K562 (cell line): ENCODE results near the gene TMEM242. TPM values are rescaled to one million over a fixed set of nuclear protein-coding genes. Genes with fewer than 3 reads are reported as not detected.

Experiments used
- DEAF1 ChIP-seq: fragments of 450-650 bp; formaldehyde crosslinking; IDR thresholded peaks from 2 replicates; pipeline ENCODE4 v1.4.0; 2020; ENCODE audit warnings: mild to moderate bottlenecking, moderate library complexity
- HSF4 ChIP-seq: fragments of 250-450 bp; sonication (Bioruptor Pico); IDR thresholded peaks from 2 replicates; pipeline ENCODE4 v2.1.2; 2022; ENCODE audit warnings: mild to moderate bottlenecking, moderate library complexity, borderline replicate concordance
- MXD1 ChIP-seq: fragments of 250-450 bp; sonication (Bioruptor Pico); IDR thresholded peaks from 2 replicates; pipeline ENCODE4 v1.8.0; 2021; ENCODE audit warnings: borderline replicate concordance, mild to moderate bottlenecking, moderate library complexity; ENCODE audit not compliant: poor library complexity, severe bottlenecking
- NELFE ChIP-seq: IDR thresholded peaks from 2 replicates; pipeline ENCODE4 v1.6.1; 2011; ENCODE audit warnings: mild to moderate bottlenecking; ENCODE audit not compliant: insufficient read depth, insufficient read length
- PTRF ChIP-seq: fragments of 450-650 bp; IDR thresholded peaks from 2 replicates; pipeline ENCODE4 v1.6.1; 2016; ENCODE audit warnings: mild to moderate bottlenecking, missing genetic modification characterization, missing compliant biosample characterization
- SPI1 ChIP-seq: IDR thresholded peaks from 2 replicates; pipeline ENCODE4 v1.6.1; 2011; ENCODE audit warnings: low read depth, low read length, control low read depth, borderline replicate concordance
- TEAD2 ChIP-seq: fragments of 450-650 bp; IDR thresholded peaks from 2 replicates; pipeline ENCODE4 v1.6.1; 2016; ENCODE audit warnings: missing genetic modification characterization, control low read depth, missing compliant biosample characterization
- ZBTB40 ChIP-seq, 2 experiments: fragments of 450-650 bp in 1 of 2; sonication (generic) in 1 of 2; formaldehyde crosslinking in 1 of 2; IDR thresholded peaks; 2 replicates each; pipeline versions ENCODE4 v1.7.1 to v1.9.0; 2016 to 2022; ENCODE audit warnings: inconsistent platforms in 1 of 2, mild to moderate bottlenecking in 1 of 2, missing genetic modification reagents in 1 of 2
- ZBTB43 ChIP-seq: sonication (generic); formaldehyde crosslinking; IDR thresholded peaks from 2 replicates; pipeline ENCODE4 v1.8.0; 2023; ENCODE audit warnings: mild to moderate bottlenecking, missing genetic modification reagents
- ZNF436 ChIP-seq: fragments of 250-450, 450-650 bp; sonication (Bioruptor Pico); formaldehyde crosslinking; IDR thresholded peaks from 2 replicates; pipeline ENCODE4 v1.7.0; 2020; ENCODE audit warnings: mild to moderate bottlenecking
- polyA plus RNA-seq, 8 experiments: library from polyadenylated mRNA; depleted of rRNA in 4 of 8; stranded (reverse) in 5 of 8; unstranded in 3 of 8; fragments of >200 nt; fragmentation: Nextera tagmentation in 2 of 8; fragmentation: Illumina TruSeq in 1 of 8; extraction: Ambion mirVana in 2 of 8; extraction: Trizol in 1 of 8; gene quantifications; 2 replicates each; pipeline versions ENCODE4 v1.2.1 to v1.2.3, GENCODE V29; 2011 to 2014; ENCODE audit warnings: inconsistent platforms in 1 of 8, missing spikeins in 1 of 8
- total RNA-seq, 7 experiments: library from RNA; depleted of rRNA in 6 of 7; stranded (reverse); fragments of >200 nt in 6 of 7; fragmentation: Illumina TruSeq in 2 of 7; extraction: Trizol in 2 of 7; gene quantifications; 2 replicates each; pipeline versions ENCODE4 v1.2.1 to v1.2.3, GENCODE V29; 2011 to 2021; ENCODE audit warnings: low replicate concordance in 1 of 7
- TF ChIP-seq, protein P1 (sequence below), 2 experiments: IDR thresholded peaks; 2 replicates each; pipeline ENCODE4 v1.6.1; 2012; ENCODE audit warnings: improper control_type of control experiment in 2 of 2, low read depth in 2 of 2, low read length in 2 of 2, borderline replicate concordance in 1 of 2

Gene TMEM242
- total and polyA plus RNA-seq, 9 of the 15 experiments (the other 6 are each of a cell fraction or from before 2014, with no cell fraction given), result 9.5 to 35.3 (median 16.5) TPM

DNA sequence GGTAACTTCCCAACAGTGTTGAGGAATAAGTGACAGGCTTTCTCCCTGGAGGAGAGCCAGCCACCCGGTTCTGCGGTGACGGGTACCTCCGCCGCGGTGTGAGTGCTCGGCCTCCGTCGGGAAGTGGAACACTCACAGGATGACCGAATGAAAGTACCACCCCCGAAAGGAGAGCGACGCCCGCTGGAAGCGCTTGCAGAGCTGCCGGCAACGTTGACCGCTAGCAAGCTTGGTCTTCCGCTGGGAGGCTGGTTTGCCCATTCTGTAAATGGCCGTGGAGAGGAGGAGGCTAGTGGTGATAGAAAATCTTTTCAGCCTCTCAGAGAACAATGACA is 614 bp upstream of the TMEM242 start (continued):
- TF ChIP-seq ZBTB40 (IDR thresholded peaks at IDR 0.05), result no peak
- no peak for TF ChIP-seq ZBTB40 (CRISPR knock-in tag; IDR thresholded peaks at IDR 0.05)
- 0 out of 2 replicates have a peak, but pooled peaks have one; percentile 1 for TF ChIP-seq ZBTB43 (CRISPR knock-in tag)
- TF ChIP-seq HSF4, result no peak
- TF ChIP-seq SPI1, result 0 out of 2 replicates have a peak, but pooled peaks have one; percentile 16
- TF ChIP-seq ZNF436 (CRISPR knock-in tag), result no peak
- TF ChIP-seq NELFE, result no peak
- peak; percentile 26; the same call in 1 of the 2 replicates for TF ChIP-seq DEAF1 (CRISPR knock-in tag)
- TF ChIP-seq MXD1, result no peak
- no peak for TF ChIP-seq PTRF (tag)
- no peak for TF ChIP-seq TEAD2
- TF ChIP-seq, protein P1, sequence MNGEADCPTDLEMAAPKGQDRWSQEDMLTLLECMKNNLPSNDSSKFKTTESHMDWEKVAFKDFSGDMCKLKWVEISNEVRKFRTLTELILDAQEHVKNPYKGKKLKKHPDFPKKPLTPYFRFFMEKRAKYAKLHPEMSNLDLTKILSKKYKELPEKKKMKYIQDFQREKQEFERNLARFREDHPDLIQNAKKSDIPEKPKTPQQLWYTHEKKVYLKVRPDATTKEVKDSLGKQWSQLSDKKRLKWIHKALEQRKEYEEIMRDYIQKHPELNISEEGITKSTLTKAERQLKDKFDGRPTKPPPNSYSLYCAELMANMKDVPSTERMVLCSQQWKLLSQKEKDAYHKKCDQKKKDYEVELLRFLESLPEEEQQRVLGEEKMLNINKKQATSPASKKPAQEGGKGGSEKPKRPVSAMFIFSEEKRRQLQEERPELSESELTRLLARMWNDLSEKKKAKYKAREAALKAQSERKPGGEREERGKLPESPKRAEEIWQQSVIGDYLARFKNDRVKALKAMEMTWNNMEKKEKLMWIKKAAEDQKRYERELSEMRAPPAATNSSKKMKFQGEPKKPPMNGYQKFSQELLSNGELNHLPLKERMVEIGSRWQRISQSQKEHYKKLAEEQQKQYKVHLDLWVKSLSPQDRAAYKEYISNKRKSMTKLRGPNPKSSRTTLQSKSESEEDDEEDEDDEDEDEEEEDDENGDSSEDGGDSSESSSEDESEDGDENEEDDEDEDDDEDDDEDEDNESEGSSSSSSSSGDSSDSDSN (IDR thresholded peaks at IDR 0.05; ENCODE audit: borderline replicate concordance in 1 of 2, low read depth in 2 of 2, low read length in 2 of 2), result peak in 1 of 2 experiments; percentile 84; a peak in 3 of 4 replicates
